MM.1S (cell line): Measurements from ENCODE around the gene DYNLT2.

Source experiments
- EZH2 ChIP-seq: fragments of 300-600 bp; sonication (generic); optimal IDR thresholded peaks from 2 replicates; pipeline ENCODE3; 2017; ENCODE audit warnings: low read depth, mild to moderate bottlenecking, antibody characterized with exemption, low read length, mixed read lengths
- TF ChIP-seq, protein P1 (sequence below): fragments of 300-600 bp; sonication (generic); IDR thresholded peaks from 2 replicates; pipeline ENCODE4 v1.5.1; 2016; ENCODE audit warnings: antibody characterized with exemption, low read length, mixed read lengths

DNA sequence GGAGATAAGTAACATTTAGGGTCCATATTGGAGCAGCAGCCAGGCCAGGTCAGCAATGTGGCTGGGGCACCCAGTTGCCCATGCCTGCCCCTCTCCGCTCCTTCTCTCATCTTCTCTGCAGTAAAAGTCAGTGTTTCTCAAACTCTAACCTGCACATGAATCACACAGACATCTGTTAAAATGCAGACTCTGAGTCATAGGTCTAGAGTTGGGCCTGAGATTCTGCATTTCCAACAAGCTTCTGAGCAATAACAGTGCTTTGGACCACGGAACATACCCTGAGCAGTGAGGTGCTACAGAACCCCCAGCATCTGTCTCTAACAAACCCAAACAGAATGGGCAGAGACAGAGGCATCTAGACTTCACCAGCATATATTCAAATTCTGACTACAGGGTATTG, 37.2 kb downstream of the DYNLT2 start:
- TF ChIP-seq, protein P1, sequence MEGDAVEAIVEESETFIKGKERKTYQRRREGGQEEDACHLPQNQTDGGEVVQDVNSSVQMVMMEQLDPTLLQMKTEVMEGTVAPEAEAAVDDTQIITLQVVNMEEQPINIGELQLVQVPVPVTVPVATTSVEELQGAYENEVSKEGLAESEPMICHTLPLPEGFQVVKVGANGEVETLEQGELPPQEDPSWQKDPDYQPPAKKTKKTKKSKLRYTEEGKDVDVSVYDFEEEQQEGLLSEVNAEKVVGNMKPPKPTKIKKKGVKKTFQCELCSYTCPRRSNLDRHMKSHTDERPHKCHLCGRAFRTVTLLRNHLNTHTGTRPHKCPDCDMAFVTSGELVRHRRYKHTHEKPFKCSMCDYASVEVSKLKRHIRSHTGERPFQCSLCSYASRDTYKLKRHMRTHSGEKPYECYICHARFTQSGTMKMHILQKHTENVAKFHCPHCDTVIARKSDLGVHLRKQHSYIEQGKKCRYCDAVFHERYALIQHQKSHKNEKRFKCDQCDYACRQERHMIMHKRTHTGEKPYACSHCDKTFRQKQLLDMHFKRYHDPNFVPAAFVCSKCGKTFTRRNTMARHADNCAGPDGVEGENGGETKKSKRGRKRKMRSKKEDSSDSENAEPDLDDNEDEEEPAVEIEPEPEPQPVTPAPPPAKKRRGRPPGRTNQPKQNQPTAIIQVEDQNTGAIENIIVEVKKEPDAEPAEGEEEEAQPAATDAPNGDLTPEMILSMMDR = no peak
- TF ChIP-seq EZH2 = no peak
